HEK293T (cell line): ENCODE results near the gene PTPRD.
"Not testable (repeated sequence)": the region's sequence is repeated elsewhere in the genome, so short reads cannot be mapped to it uniquely, and the experiment has no call there.

ENCODE experiments used
- CTCF ChIA-PET: fragments of 350-600 bp; formaldehyde crosslinking; extraction: SDS; loops from one replicate; lab custom pipeline; 2021; ENCODE audit warnings: antibody characterized with exemption, inconsistent platforms; lab: Yijun Ruan, JAX
- POLR2A ChIA-PET: fragments of 350-600 bp; formaldehyde crosslinking; extraction: SDS; loops from one replicate; lab custom pipeline; 2020; ENCODE audit warnings: antibody characterized with exemption, inconsistent platforms; lab: Yijun Ruan, JAX
- DNase-seq: peaks from one replicate; pipeline ENCODE4 v3.0.0; 2012; ENCODE audit warnings: mixed read lengths; ENCODE audit errors: extremely low spot score
- ARNT ChIP-seq: fragments of 450-650 bp; IDR thresholded peaks from 2 replicates; pipeline ENCODE4 v1.6.1; 2017; ENCODE audit warnings: mild to moderate bottlenecking
- BHLHE40 ChIP-seq: fragments of 450-650 bp; IDR thresholded peaks from 2 replicates; pipeline ENCODE4 v1.6.1; 2016; ENCODE audit warnings: mild to moderate bottlenecking, moderate library complexity, borderline replicate concordance
- CTBP1 ChIP-seq: fragments of 450-650 bp; IDR thresholded peaks from 2 replicates; pipeline ENCODE4 v1.6.1; 2016; ENCODE audit warnings: borderline replicate concordance
- ELF4 ChIP-seq: fragments of 450-650 bp; IDR thresholded peaks from 2 replicates; pipeline ENCODE4 v1.6.1; 2017; ENCODE audit warnings: antibody characterized with exemption
- FOXA1 ChIP-seq: fragments of 450-650 bp; IDR thresholded peaks from 2 replicates; pipeline ENCODE4 v1.6.1; 2016; ENCODE audit warnings: mild to moderate bottlenecking
- FOXK2 ChIP-seq: fragments of 450-650 bp; IDR thresholded peaks from 2 replicates; pipeline ENCODE4 v1.6.1; 2016; ENCODE audit warnings: mild to moderate bottlenecking
- FOXM1 ChIP-seq: fragments of 450-650 bp; IDR thresholded peaks from 2 replicates; pipeline ENCODE4 v1.6.1; 2017; ENCODE audit warnings: mild to moderate bottlenecking, borderline replicate concordance
- HDGF ChIP-seq: fragments of 450-650 bp; IDR thresholded peaks from 2 replicates; pipeline ENCODE4 v1.6.1; 2017; ENCODE audit warnings: antibody characterized with exemption, borderline replicate concordance
- L3MBTL2 ChIP-seq: fragments of 450-650 bp; conservative IDR thresholded peaks from 2 replicates; pipeline ENCODE4 v1.6.1; 2016; ENCODE audit warnings: mild to moderate bottlenecking
- LEF1 ChIP-seq: fragments of 450-650 bp; IDR thresholded peaks from 2 replicates; pipeline ENCODE4 v1.6.1; 2017; ENCODE audit warnings: mild to moderate bottlenecking, borderline replicate concordance
- NFRKB ChIP-seq: fragments of 450-650 bp; IDR thresholded peaks from 2 replicates; pipeline ENCODE4 v1.6.1; 2016; ENCODE audit warnings: mild to moderate bottlenecking, moderate library complexity
- SP1 ChIP-seq: fragments of 450-650 bp; IDR thresholded peaks from 2 replicates; pipeline ENCODE4 v1.6.1; 2017
- SUZ12 ChIP-seq: fragments of 450-650 bp; IDR thresholded peaks from 2 replicates; pipeline ENCODE4 v1.6.1; 2016; ENCODE audit warnings: mild to moderate bottlenecking
- TARDBP ChIP-seq: fragments of 450-650 bp; IDR thresholded peaks from 2 replicates; pipeline ENCODE4 v1.6.1; 2016
- ZNF384 ChIP-seq: fragments of 450-650 bp; IDR thresholded peaks from 2 replicates; pipeline ENCODE4 v1.6.1; 2016
- TF ChIP-seq, protein P1 (sequence below): fragments of 450-650 bp; IDR thresholded peaks from 2 replicates; pipeline ENCODE4 v1.6.1; 2016

The PTPRD gene

DNA sequence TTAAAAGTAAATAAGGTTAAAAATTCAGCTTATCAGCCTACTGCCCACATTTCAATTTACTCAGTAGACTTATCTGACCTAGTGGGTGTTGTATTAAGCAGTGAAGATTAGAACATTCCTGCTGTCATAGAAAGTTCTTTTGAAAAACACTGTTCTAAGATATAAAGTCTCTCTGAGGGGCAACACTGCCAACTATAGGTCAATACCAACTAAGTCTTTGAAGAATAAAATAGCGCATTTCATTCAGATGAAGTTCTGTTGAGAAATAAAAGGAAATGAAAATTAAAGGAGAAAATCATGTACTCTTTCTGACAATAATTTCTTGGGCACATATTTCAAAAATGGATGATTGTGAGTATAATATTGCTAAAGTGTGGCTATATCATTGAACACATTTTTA lies 86.8 kb downstream of the PTPRD start:
- ChIA-PET CTCF (no interaction called here), POLR2A (no interaction called here)
- DNase-seq: no peak
- no peak for TF ChIP-seq SP1
- no peak for TF ChIP-seq ARNT
- no peak for TF ChIP-seq BHLHE40
- no peak for TF ChIP-seq FOXM1
- TF ChIP-seq ZNF384: no peak
- TF ChIP-seq L3MBTL2: no peak
- TF ChIP-seq NFRKB: no peak
- TF ChIP-seq ELF4: no peak
- no peak for TF ChIP-seq TARDBP
- TF ChIP-seq LEF1: no peak
- no peak for TF ChIP-seq CTBP1
- no peak for TF ChIP-seq SUZ12
- no peak for TF ChIP-seq FOXA1
- TF ChIP-seq FOXK2: no peak
- TF ChIP-seq, protein P1, sequence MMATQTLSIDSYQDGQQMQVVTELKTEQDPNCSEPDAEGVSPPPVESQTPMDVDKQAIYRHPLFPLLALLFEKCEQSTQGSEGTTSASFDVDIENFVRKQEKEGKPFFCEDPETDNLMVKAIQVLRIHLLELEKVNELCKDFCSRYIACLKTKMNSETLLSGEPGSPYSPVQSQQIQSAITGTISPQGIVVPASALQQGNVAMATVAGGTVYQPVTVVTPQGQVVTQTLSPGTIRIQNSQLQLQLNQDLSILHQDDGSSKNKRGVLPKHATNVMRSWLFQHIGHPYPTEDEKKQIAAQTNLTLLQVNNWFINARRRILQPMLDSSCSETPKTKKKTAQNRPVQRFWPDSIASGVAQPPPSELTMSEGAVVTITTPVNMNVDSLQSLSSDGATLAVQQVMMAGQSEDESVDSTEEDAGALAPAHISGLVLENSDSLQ: no peak
- TF ChIP-seq HDGF: no peak

DNA sequence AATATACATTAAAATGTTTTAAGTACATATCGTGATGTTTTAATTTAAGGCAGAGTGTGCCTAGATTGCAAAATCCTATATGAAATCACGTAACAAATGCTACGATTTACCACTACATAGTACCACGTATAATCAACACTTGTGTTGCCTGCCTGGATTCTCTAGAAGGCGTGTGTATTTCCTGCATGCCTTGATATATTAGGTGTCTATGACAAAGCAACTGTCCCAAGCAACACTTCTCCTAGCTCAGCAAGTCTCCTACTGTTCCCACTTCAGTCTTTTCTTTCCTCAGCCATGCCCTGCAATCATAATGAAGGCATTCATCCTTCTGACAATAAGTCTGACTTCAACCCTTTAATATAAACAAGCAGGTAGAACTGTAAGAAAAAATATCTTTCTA lies 89.6 kb downstream of the PTPRD start:
- CTCF ChIA-PET: no interaction called here
- no peak for TF ChIP-seq FOXA1
- TF ChIP-seq SUZ12: no peak
- no peak for TF ChIP-seq ELF4
- TF ChIP-seq, protein P1: no peak
- no peak for TF ChIP-seq FOXM1
- TF ChIP-seq SP1: no peak
- no peak for TF ChIP-seq TARDBP
- no peak for TF ChIP-seq ZNF384
- TF ChIP-seq BHLHE40: no peak
- no peak for TF ChIP-seq LEF1
- TF ChIP-seq NFRKB: no peak
- no peak for DNase-seq
- POLR2A ChIA-PET: no interaction called here

DNA sequence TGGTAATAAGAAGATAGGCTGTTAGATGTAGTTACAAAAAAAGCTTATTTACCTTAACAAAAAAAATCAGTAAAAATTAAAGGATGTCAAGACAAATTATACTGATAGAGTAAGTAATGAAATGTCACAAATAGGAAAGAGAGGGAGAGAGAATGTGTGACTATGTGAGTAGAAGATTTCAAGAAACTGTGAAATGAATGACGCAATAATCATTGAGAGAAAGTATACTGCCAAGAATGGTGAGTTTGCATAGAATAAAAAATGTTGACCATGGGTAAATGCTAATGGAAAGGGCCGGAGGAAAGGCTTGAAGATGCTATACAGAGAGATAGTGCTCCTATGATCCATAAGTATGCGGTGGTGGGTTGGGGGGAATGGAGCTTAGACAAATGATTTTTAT lies 100.7 kb downstream of the PTPRD start:
- POLR2A ChIA-PET: no interaction called here
- no peak for TF ChIP-seq TARDBP
- no peak for TF ChIP-seq NFRKB
- TF ChIP-seq ARNT: no peak
- TF ChIP-seq ZNF384: no peak
- TF ChIP-seq FOXK2: no peak
- no peak for TF ChIP-seq SP1
- TF ChIP-seq, protein P1: no peak
- no peak for TF ChIP-seq LEF1
- no peak for TF ChIP-seq FOXA1
- no peak for TF ChIP-seq BHLHE40
- no peak for TF ChIP-seq FOXM1
- no peak for TF ChIP-seq ELF4
- TF ChIP-seq SUZ12: no peak
- no peak for TF ChIP-seq CTBP1
- no peak for TF ChIP-seq HDGF
- no peak for TF ChIP-seq L3MBTL2
- CTCF ChIA-PET: no interaction called here
- DNase-seq: no peak

DNA sequence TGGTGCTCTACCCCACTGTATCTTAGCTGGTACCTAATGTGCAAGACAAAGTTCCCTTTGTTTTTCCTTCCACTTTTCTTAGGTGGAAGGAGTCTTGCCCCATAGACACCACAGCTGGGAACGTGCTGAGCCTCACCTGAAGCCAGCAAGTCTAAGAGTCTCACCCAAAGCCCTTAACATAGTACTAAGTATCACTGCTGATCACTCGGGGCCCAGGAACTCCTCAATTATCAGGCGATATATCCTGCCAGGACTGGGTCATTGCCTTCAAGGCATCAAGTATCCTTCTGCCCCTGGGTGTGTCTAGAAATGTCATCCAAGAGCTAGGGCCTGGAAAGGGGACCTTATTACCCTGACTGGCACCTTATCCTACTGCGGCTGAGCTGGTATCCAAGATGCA lies 123.9 kb downstream of the PTPRD start:
- no peak for DNase-seq
- ChIA-PET CTCF (no interaction called here), POLR2A (no interaction called here)
- TF ChIP-seq FOXK2: no peak
- no peak for TF ChIP-seq TARDBP
- TF ChIP-seq ZNF384: no peak
- no peak for TF ChIP-seq BHLHE40
- TF ChIP-seq, protein P1: no peak
- TF ChIP-seq L3MBTL2: no peak
- no peak for TF ChIP-seq LEF1
- TF ChIP-seq ARNT: no peak
- no peak for TF ChIP-seq CTBP1
- TF ChIP-seq SUZ12: no peak
- TF ChIP-seq SP1: no peak
- TF ChIP-seq ELF4: no peak
- no peak for TF ChIP-seq HDGF

DNA sequence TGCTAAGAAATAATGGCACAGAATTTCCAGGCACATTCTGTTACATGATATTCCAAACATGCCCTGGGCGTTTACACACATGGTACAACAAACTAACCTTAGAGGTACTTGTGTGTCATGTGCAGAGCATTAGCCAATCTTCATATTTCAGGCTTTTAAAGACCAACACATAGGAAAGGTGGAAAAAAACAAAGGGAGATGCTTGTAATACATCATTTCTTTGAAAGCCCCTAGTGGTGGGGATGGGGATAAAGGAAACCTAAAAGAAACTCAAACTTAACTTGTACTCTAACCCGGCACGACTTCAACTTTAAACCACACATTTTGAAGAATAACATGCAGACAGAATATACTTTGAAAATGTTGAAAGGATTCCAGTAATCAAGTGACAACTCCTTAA lies 133.6 kb downstream of the PTPRD start:
- peak; percentile 6 for DNase-seq
- POLR2A ChIA-PET: no interaction called here
- TF ChIP-seq BHLHE40 (no peak), SP1 (no peak), SUZ12 (no peak), HDGF (no peak), FOXA1 (no peak), NFRKB (no peak), L3MBTL2 (no peak), FOXM1 (no peak), TARDBP (no peak), CTBP1 (no peak), ELF4 (no peak), FOXK2 (no peak)
- TF ChIP-seq, protein P1: no peak
- CTCF ChIA-PET: no interaction called here

DNA sequence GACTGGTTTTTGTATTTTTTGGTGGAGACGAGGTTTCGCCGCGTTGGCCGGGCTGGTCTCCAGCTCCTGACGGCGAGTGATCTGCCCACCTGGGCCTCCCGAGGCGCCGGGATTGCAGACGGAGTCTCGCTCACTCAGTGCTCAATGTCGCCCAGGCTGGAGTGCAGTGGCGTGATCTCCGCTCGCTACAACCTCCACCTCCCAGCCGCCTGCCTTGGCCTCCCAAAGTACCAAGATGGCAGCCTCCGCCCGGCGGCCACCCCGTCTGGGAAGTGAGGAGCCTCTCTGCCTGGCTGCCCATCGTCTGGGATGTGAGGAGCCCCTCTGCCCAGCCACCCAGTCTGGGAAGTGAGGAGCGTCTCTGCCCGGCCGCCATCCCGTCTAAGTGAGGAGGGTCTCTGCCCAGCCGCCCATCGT lies 163.6 kb downstream of the PTPRD start:
- POLR2A ChIA-PET, DNase-seq, CTCF ChIA-PET: not testable (repeated sequence)
